HG02623 (cell line): Measurements from ENCODE around the gene CCDC38.

ENCODE experiments used
- ATAC-seq: cut with Tn5 transposase; IDR thresholded peaks from one replicate; pipeline ENCODE4 v1.9.1; 2021; ENCODE audit warnings: moderate library complexity; ENCODE audit not compliant: unreplicated experiment

The CCDC38 gene

GRCh38 chr12:95962222-95962621 is 19.8 kb upstream of the CCDC38 start:
- ATAC-seq: no peak

DNA sequence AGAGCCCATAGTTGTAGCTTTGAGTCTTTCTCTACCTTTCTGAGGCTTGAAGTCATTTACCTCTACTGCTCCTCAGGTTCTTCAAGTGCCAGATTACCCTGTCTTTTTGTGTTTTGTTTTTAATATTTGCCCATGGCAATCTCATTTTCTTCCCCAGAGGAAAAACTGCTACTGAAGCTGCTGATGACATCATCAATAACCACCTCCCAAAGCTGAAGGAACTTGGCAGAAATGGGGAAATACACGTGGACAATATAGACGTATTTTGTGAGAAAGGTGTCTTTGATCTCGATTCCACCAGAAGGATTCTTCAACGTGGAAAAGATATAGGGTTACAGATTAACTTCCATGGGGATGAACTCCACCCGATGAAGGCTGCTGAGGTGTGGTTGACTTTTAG is 17.8 kb upstream of the CCDC38 start:
- no peak for ATAC-seq

GRCh38 chr12:95959107-95959506 is 16.7 kb upstream of the CCDC38 start:
- ATAC-seq: no peak

GRCh38 chr12:95956557-95957145 is 14.2 kb upstream of the CCDC38 start:
- ATAC-seq: no peak

DNA sequence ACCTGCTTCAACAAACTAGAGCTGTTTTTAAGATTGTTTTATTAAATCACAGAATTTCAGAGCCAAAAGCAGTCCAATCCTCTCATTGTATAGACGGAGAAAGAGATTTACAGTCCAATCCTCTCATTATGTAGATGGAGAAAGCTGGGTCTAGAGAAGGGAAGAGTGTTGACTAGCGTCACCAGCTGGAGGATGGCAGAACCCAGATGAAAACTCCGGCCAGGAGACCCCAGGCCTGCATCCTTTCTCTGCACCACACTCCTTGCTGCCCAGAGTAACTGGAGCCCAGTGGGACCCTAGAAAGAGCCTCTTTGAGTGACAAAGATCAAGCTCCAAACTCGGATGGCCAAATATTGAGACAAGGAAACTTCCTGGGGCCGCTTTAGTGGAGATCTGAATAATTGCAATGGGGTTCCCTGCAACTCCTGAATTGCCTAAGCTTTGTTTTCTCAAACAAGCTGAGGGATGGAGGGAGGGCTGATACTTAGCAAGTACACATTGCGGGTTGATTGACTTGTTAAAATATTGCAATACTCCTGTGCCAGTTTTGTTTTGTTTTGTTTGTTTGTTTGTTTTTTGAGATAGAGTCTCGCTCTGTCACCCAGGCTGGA is 13.2 kb upstream of the CCDC38 start:
- ATAC-seq: no peak

- ATAC-seq: no peak
These were observed 10.6 kb upstream of the CCDC38 start for GRCh38 chr12:95953000-95953399.

DNA sequence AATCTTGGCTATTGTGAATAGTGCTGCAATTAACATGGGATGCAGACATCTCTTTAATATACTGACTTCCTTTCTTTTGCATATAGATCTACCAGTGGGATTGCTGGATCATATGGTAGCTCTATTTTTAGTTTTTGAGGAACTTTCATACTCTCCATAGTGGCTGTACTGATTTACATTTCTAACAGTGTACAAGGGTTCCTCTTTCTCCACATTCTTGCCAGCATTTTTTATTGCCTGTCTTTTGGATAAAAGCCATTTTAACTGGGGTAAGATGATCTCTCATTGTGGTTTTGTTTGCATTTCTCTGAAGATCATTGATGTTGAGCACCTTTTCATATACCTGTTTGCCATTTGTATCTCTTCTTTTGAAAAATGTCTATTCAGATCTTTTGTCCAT is 9.1 kb upstream of the CCDC38 start:
- no peak for ATAC-seq

DNA sequence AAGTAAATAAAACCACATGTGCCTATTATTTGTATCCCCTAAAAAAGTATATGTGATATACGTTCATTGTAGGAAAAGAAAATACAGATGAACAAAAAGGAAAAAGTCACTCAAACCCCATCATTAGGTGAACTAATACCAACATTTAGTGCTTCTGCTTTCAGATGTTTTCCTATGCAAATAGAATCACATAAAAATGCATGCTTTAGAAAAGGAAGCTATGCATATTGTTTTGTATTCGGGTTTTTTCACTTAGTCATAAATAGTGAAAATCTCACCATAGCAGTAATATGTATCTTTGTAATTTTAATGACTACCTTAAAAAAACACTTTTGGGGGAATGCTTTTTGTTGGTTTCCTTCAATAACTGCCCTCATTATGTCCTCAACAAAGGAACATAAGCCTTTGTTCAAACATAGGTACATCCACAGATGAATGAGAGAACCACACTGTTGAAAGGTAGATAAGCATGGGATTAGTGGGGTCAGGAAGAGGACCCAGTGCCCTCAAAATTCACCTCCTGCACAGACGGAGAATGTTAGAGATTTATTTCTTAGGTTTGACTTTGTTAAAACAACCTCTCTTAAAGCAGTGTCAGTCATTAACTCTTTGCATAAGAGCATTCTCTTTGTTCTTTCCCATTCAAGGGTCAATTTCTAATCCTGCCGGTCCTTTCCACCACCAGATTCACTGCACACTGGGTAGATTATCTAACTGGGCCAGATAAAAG is 7.2 kb upstream of the CCDC38 start:
- no peak for ATAC-seq

GRCh38 chr12:95944108-95944704 is 1.8 kb upstream of the CCDC38 start:
- ATAC-seq: no peak

GRCh38 chr12:95943330-95943842 is 972 bp upstream of the CCDC38 start, which contains the start of gene AMDHD1:
AMDHD1 (plus strand) TSS chr12:95943331; CDS start chr12:95943399, 68 bp downstream.
- ATAC-seq: peak; percentile 46

DNA sequence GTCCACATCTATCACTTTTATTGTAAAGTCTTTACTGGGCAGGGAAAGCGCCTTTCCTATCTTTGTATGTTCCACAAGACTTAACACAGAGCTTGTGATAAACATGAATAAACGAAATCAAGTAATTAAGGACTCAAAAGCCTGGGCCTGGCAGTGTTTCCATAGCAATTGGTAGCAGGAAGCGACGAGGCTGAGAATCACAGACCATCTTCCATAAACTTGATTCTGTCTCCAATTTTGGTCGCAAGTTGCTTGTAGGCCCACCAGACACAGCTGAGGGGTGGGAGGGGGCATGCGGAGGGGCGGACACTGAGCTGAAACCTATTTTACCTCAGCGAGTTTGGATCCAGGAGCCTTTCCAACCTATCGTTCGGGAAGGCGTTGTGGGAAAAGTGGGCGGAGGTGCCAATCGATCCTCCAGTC is 302 bp downstream of the CCDC38 start:
- no peak for ATAC-seq

GRCh38 chr12:95940514-95940913 is 1.9 kb downstream of the CCDC38 start:
- ATAC-seq: no peak

DNA sequence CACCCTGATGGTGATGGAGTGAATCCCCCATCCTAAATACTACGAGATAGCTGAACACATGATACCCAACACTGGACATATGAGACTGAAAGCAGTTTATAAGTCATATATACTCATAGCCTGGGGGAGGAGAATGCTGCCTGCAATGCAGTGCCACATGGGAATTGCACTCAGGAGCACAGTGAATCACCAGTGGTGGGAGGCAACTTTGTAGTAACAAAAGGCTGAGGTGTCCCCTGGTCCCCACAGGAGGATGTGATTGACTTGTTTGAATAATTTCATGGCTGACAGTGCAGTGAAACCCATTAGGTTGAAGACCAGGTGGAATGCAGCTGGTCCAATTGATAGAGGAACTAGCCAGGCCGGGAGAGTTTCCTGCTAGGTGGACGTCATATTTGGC is 20.2 kb downstream of the CCDC38 start:
- ATAC-seq: no peak

GRCh38 chr12:95919110-95919509 is 23.3 kb downstream of the CCDC38 start:
- ATAC-seq: no peak

DNA sequence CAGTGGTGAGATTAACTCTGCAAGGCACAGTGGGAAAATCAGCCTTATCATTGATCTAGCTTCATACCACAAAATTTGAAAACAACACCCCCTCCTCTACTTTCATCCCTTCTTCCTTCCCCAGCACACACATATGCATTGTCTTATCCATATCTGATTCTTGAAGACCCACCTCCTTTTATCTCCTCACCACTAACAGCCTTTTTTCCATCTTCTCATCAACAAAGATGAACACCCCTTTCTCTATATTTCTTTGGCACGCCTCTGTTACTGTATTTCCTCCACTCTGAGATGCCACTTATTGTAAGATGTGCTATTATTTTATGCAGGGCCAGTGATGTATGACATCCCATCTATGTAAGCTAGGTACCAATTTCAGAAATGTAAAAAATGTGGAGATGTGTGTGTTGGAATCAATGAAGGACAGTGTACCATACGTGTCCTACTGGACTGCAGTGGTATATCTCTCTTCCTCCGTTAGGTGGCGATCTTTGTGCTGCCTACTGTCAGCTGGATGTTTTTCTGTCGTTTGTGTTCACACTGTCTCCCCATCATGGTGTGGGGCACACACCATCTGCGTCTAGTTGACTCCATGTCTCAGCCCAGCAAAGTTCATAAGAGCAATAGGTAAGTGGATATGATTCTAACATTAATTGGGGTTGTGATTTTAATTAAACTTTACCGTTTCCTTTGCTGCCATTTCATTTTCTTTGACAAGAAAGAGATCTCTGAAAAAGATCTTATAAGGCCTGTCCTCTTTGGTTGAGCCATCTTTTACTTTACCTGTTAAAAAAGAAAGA is 24.0 kb downstream of the CCDC38 start:
- peak; percentile 89 for ATAC-seq

- ATAC-seq: no peak
These were observed 32.5 kb downstream of the CCDC38 start for GRCh38 chr12:95909871-95910270.

DNA sequence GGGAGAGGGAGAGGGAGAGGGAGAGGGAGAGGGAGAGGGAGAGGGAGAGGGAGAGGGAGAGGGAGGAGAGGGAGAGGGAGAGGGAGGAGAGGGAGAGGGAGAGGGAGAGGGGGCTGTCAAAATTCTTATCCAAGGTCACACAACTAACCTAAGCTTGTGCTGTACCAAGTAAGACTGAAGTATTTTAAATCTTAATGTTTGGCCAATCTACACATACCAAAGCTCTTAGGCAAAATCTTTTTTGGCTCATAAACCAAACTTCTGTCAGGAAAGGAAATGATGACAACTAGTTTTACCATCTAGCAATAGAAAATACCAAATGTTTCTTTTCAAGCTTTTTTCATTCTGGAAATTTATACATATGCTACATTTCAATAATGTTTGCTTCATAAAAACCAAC is 33.8 kb downstream of the CCDC38 start:
- no peak for ATAC-seq

- no peak for ATAC-seq
These were observed 44.3 kb downstream of the CCDC38 start for GRCh38 chr12:95898081-95898480.

- no peak for ATAC-seq
These were observed 45.6 kb downstream of the CCDC38 start for GRCh38 chr12:95896846-95897245.

DNA sequence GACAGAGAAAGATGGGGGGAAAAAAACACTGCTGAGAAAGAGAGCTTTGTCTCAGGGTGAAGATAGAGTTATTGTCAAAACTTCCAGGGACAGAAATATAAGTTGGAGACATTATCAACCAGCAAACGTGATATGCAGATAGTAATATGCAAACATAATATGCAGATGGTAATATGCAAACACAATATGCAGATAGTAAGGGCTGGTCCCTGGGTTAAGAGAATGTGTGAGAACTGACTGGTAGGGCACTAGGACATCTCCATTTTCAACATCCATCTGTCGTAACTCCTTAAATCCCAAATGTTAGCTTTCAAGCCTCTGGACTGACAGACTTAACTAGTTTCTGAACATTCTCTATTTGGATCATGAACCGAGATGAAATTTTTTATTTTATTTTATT is 51.5 kb downstream of the CCDC38 start:
- ATAC-seq: no peak

DNA sequence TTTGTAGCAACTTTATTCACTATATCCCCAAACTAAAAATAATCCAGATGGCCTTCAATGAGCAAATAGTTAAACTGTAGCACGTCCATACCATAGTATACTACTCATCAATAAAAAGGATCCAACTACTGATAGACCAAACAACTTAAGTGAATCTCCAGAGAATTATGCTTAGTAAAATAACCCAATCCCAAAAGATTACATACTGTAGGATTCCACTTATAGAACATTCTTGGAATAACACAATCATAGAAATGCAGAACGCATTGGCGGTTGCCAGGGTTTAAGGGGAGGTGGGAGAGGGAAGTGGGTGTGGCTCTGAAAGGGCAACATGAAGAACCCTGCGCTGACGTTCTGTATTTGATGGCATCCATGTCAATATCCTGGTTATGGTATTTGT is 55.1 kb downstream of the CCDC38 start:
- no peak for ATAC-seq
